Measurements from ENCODE around the gene CACNA1C. TPM values are rescaled to one million over a fixed set of nuclear protein-coding genes. Genes with fewer than 3 reads are reported as not detected.

The CACNA1C gene
- total RNA-seq, 6 donors from 2014 or later, result 5.2 to 45.1 (median 8.8) TPM

DNA sequence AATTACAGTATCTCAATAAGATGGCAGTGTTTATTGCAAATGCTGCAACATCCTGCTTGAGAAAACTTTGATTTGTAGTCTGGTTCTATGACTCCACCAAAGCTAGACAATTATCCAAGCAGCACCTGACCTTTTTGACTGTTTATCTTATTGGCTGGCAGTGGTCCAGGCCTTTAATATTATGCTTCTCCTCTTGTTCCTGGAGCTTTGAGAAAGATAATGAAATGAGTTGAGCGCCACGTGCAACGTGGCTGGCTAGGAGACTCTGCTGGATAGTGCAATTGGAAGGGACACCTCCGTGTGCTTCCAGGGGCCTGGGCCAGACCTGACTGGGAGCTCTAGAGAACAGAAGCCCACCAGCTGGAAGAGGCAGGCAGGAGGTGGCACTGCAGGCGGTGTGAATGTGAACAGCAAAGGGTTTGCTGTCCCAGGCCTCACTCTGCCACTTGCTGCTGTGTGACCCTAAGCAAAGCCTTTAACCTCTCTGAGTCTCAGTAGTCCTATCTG is 349.3 kb downstream of the CACNA1C start:
- WGBS, 2 donors, result 55 to 81% methylated on average over 5 of the region's 5 CpGs
- H3K36me3 ChIP-seq, result no peaks in the 10 kb centered on the region
- no peaks in the 10 kb centered on the region for H3K9me3 ChIP-seq
- no peak overlapping the region for H3K27ac ChIP-seq
- ATAC-seq (ENCODE audit: low FRiP score in 2 of 2) (no peak), DNase-seq (no peak)
- peaks cover 0 to 8% (median 4%) of the 10 kb centered on the region in 4 donors for H3K4me1 ChIP-seq
- no peaks in the 10 kb centered on the region for H3K27me3 ChIP-seq
- no peak for TF ChIP-seq POLR2A (IDR thresholded peaks at IDR 0.05)
- TF ChIP-seq, protein P1, sequence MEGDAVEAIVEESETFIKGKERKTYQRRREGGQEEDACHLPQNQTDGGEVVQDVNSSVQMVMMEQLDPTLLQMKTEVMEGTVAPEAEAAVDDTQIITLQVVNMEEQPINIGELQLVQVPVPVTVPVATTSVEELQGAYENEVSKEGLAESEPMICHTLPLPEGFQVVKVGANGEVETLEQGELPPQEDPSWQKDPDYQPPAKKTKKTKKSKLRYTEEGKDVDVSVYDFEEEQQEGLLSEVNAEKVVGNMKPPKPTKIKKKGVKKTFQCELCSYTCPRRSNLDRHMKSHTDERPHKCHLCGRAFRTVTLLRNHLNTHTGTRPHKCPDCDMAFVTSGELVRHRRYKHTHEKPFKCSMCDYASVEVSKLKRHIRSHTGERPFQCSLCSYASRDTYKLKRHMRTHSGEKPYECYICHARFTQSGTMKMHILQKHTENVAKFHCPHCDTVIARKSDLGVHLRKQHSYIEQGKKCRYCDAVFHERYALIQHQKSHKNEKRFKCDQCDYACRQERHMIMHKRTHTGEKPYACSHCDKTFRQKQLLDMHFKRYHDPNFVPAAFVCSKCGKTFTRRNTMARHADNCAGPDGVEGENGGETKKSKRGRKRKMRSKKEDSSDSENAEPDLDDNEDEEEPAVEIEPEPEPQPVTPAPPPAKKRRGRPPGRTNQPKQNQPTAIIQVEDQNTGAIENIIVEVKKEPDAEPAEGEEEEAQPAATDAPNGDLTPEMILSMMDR (IDR thresholded peaks at IDR 0.05), result no peak
- no peak for TF ChIP-seq POLR2AphosphoS5 (IDR thresholded peaks at IDR 0.05)
- no peak for TF ChIP-seq EP300 (IDR thresholded peaks at IDR 0.05)
- no peak overlapping the region for H3K4me3 ChIP-seq

DNA sequence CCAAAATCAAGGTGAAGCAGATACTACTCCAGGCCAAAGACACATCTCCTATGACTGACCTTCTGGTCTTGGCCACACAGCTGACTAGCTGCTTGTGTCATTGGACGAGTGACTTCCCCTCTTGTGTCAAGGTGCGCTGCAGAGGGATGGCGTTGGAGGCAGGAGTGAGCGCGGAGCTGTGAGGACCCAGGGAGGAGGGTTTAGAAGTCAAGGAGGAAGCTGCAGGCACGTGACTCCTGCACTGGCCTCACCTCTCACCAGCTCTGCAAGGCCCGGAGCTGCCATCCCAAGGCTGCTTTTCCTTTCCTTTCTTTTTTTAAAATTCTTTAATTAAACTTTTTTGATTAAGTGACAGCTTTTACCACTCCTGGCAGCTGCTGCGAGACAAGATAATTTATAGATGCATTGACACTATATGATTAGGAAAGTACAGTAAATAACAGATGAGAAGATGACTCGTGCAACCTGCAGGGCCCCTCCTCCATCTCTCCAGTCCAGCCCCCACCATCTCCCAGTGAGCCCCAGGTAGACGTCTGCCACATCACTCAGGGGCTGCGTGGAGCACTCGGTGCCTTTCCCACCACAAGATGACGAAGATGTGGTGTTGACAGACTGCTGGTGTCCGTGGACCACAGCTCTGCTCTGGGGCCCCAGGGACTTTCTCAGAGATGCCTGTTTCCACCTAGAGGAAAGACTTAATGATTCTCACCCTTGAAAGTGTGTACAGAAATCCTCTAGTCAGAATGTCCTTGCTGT is 350.6 kb downstream of the CACNA1C start:
- H3K27ac ChIP-seq, result no peak overlapping the region
- no peaks in the 10 kb centered on the region for H3K9me3 ChIP-seq
- DNase-seq, result no peak
- H3K4me3 ChIP-seq, result no peak overlapping the region
- TF ChIP-seq EP300 (IDR thresholded peaks at IDR 0.05) (no peak), POLR2AphosphoS5 (IDR thresholded peaks at IDR 0.05) (no peak), POLR2A (IDR thresholded peaks at IDR 0.05) (no peak)
- TF ChIP-seq, protein P1 (IDR thresholded peaks at IDR 0.05), result no peak
- H3K36me3 ChIP-seq, result no peaks in the 10 kb centered on the region
- no peaks in the 10 kb centered on the region for H3K27me3 ChIP-seq
- peaks cover 0 to 7% (median 0%) of the 10 kb centered on the region in 4 donors for H3K4me1 ChIP-seq
- 76 to 91% methylated on average over 12 to 14 of the region's 14 CpGs for WGBS, 2 donors
- ATAC-seq (ENCODE audit: low FRiP score in 2 of 2), result no peak

DNA sequence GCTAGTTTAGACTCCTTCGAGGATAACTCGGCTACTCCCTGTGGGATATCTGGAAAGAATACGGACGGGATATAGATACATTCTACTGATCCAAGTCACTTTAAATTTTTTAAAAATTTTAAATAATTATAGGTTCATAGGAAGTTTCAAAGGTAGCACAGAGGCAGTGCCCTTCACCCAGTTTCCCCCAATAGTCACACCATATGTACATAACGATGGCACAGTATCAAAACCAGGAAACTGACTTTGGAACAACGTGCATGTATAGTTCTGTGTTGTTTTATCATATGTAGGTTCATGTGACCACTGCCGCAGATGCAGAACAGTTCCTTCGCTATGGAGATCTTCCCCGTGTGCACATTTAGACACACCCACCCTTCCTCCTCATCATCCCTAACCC is 352.3 kb downstream of the CACNA1C start:
- 78 to 91% methylated on average over 9 of the region's 9 CpGs for WGBS, 2 donors

DNA sequence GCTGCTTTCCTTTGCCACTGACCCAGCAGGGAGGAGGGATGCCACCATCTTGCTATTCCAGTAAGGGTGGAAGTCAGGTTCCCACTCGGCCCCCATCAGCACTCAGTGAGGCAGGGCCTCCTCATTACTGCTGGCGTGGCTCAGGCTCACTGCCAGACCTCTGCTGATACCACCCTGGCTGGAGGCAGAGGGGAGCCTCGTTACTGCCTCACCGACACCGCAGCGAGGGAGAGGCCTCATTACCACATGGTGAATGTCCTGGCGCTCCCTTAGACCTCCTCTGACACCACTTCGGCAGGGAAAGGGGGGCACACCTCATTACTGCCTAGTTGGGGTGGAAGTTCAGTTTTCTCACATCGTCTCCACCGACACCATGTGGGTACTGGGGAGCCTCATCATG is 354.1 kb downstream of the CACNA1C start:
- no peak for DNase-seq

More for the DNA sequence above, 352.3 kb downstream of the CACNA1C start:
- no peak for DNase-seq
- H3K4me3 ChIP-seq, result no peak overlapping the region
- TF ChIP-seq, protein P1 (IDR thresholded peaks at IDR 0.05), result no peak
- no peak for TF ChIP-seq POLR2AphosphoS5 (IDR thresholded peaks at IDR 0.05)
- TF ChIP-seq EP300 (IDR thresholded peaks at IDR 0.05), result no peak
- no peak for TF ChIP-seq POLR2A (IDR thresholded peaks at IDR 0.05)
- no peaks in the 10 kb centered on the region for H3K36me3 ChIP-seq
- no peak overlapping the region for H3K27ac ChIP-seq
- no peaks in the 10 kb centered on the region for H3K27me3 ChIP-seq
- no peaks in the 10 kb centered on the region for H3K9me3 ChIP-seq
- ATAC-seq (ENCODE audit: low FRiP score in 2 of 2), result no peak
- peaks cover 0 to 7% (median 0%) of the 10 kb centered on the region in 4 donors for H3K4me1 ChIP-seq

More for the DNA sequence above, 354.1 kb downstream of the CACNA1C start:
- Histone ChIP-seq H3K27ac (no peak overlapping the region), H3K36me3 (no peaks in the 10 kb centered on the region), H3K4me3 (no peak overlapping the region), H3K9me3 (no peaks in the 10 kb centered on the region), H3K27me3 (no peaks in the 10 kb centered on the region), H3K4me1 (peaks cover 0 to 5% (median 0%) of the 10 kb centered on the region in 4 donors)
- no peak for ATAC-seq (ENCODE audit: low FRiP score in 2 of 2)
- WGBS, 2 donors, result 84 to 88% methylated on average over 8 to 10 of the region's 10 CpGs
- TF ChIP-seq, protein P1 (IDR thresholded peaks at IDR 0.05), result no peak
- TF ChIP-seq EP300 (IDR thresholded peaks at IDR 0.05) (no peak), POLR2AphosphoS5 (IDR thresholded peaks at IDR 0.05) (no peak), POLR2A (IDR thresholded peaks at IDR 0.05) (no peak)

Measured in upper lobe of left lung (tissue), 6 donors.